Measurements from ENCODE around the gene B4GALT4. TPM values are rescaled to one million over a fixed set of nuclear protein-coding genes. Genes with fewer than 3 reads are reported as not detected.

The B4GALT4 gene
- total and polyA plus RNA-seq, 2 of the 8 experiments (the other 6 are each of a cell fraction or from before 2014, with no cell fraction given) = 14.6 to 44.7 TPM

DNA sequence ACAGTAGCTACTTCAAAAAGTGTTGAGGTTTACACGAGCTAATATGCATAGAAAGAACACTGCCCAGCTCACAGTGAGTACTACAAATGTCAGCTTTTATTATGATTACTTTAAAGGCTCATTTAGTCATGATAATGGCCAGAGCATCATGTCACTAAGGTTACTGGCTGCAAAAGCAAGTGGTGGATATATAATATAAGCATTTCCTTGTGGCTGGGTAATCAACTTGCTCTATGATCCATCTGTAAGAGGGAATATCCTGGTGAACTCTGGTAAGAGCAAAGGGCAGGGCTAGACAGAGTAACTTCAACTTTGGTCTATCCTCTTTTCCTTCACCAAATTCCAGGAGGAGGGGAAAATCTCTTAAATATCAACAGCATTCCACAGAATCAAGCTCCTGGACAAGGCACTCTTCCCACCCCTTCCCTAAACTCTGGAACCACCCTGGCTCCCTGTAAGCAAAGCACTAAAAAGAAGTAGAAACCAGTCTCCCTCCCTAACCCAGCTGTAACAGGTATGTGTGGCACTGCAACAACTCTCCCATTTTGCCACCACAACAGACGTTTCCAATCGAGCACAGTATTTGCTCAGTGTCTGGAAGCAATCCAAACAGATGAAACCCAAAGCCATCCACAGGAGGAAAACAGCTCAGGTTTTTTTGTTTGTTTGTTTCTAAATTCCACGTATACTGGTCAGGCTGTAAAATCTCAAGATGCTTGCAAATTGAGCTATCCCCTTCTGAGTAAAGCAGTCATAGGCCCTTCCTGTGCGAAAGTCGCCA is 13.4 kb downstream of the B4GALT4 start (continued):
- TF ChIP-seq CHD7 (IDR thresholded peaks at IDR 0.05; ENCODE audit: insufficient replicate concordance, low read length) (no peak), POU5F1 (IDR thresholded peaks at IDR 0.05; ENCODE audit: low read depth, low read length) (no peak), KDM1A (IDR thresholded peaks at IDR 0.05; ENCODE audit: borderline replicate concordance, low read length) (no peak), FOSL1 (IDR thresholded peaks at IDR 0.05; ENCODE audit: insufficient read depth, low read depth, low read length) (no peak), TEAD4 (IDR thresholded peaks at IDR 0.05; ENCODE audit: low read depth, low read length) (no peak), ASH2L (IDR thresholded peaks at IDR 0.05; ENCODE audit: low read length) (no peak), NANOG (IDR thresholded peaks at IDR 0.05; ENCODE audit: insufficient read depth, low read depth, low read length, poor library complexity, severe bottlenecking) (no peak), RBBP5 (IDR thresholded peaks at IDR 0.05; ENCODE audit: borderline replicate concordance, low read depth, low read length) (no peak), SIN3A (conservative IDR thresholded peaks at IDR 0.05 in 1 of 2, IDR thresholded peaks at IDR 0.05 in 1 of 2; ENCODE audit: low read depth in 1 of 2, low read length in 2 of 2) (no peak), GABPA (IDR thresholded peaks at IDR 0.05; ENCODE audit: borderline replicate concordance, insufficient read depth, low read length) (no peak)
